Activated T-helper 1 cell treated with anti-CD3 and anti-CD28 coated beads, Interleukin-12 subunit alpha, Interleukin-12 subunit beta, Interleukin-2, Interleukin-4 antibody, amounts not matched to agents 30 ng/mL and 10 ng/mL and 1 ng/mL, durations not matched to agents 14 hours and 24 hours and 36 hours (primary cell): ENCODE data around the gene ZFR. TPM values are rescaled to one million over a fixed set of nuclear protein-coding genes. Genes with fewer than 3 reads are reported as not detected.
"Not testable (repeated sequence)": the region's sequence is repeated elsewhere in the genome, so short reads cannot be mapped to it uniquely, and the experiment has no call there.

Source experiments
- DNase-seq: peaks from one replicate; pipeline ENCODE4 v3.0.0; 2021; ENCODE audit warnings: low spot score
- H3K27ac Mint-ChIP-seq: one replicate; pipeline ENCODE4 v1.8.0; 2021; ENCODE audit warnings: mild to moderate bottlenecking, mixed read lengths
- H3K27me3 Mint-ChIP-seq: one replicate; pipeline ENCODE4 v1.8.0; 2022; ENCODE audit warnings: mild to moderate bottlenecking, moderate library complexity, mixed read lengths; ENCODE audit not compliant: insufficient read depth
- H3K36me3 Mint-ChIP-seq: one replicate; pipeline ENCODE4 v1.8.0; 2021; ENCODE audit warnings: low read depth, mixed read lengths
- H3K4me1 Mint-ChIP-seq: one replicate; pipeline ENCODE4 v1.8.0; 2021; ENCODE audit warnings: low read depth, mixed read lengths
- H3K4me3 Mint-ChIP-seq: one replicate; pipeline ENCODE4 v1.8.0; 2021; ENCODE audit warnings: mild to moderate bottlenecking, moderate library complexity, mixed read lengths
- H3K9me3 Mint-ChIP-seq: one replicate; pipeline ENCODE4 v1.8.0; 2021; ENCODE audit warnings: mixed read lengths
- intact Hi-C: fragments of 100-400 bp; cut with micrococcal nuclease; formaldehyde crosslinking; loops from one replicate; pipeline ENCODE4 v1.15.1; 2024
- total RNA-seq: library from RNA; stranded (reverse); gene quantifications from 2 replicates; pipeline ENCODE4 v1.2.3, GENCODE V29; 2022

The ZFR gene
- total RNA-seq, 1 donor from 2014 or later, result 70.8 TPM

GRCh38 chr5:32331935-32332274 is 112.6 kb downstream of the ZFR start:
- no peak overlapping the region for H3K27ac Mint-ChIP-seq

GRCh38 chr5:32331217-32331934 is 113.2 kb downstream of the ZFR start:
- no peak for DNase-seq
- intact Hi-C loops, result no loop called here
- H3K27ac Mint-ChIP-seq, result no peak overlapping the region
- no peaks in the 10 kb centered on the region for H3K36me3 Mint-ChIP-seq
- H3K9me3 Mint-ChIP-seq, result no peaks in the 10 kb centered on the region
- peaks cover 4% of the 10 kb centered on the region for H3K4me1 Mint-ChIP-seq
- H3K4me3 Mint-ChIP-seq, result no peak overlapping the region
- H3K27me3 Mint-ChIP-seq, result peaks cover 2% of the 10 kb centered on the region

More at GRCh38 chr5:32331935-32332274, 112.6 kb downstream of the ZFR start:
- Mint-ChIP-seq H3K4me3 (no peak overlapping the region), H3K9me3 (no peaks in the 10 kb centered on the region), H3K27me3 (peaks cover 2% of the 10 kb centered on the region), H3K36me3 (no peaks in the 10 kb centered on the region), H3K4me1 (peaks cover 4% of the 10 kb centered on the region)
- DNase-seq, result no peak
- intact Hi-C loops, result no loop called here

- no peak for DNase-seq
- Mint-ChIP-seq H3K36me3 (no peaks in the 10 kb centered on the region), H3K4me3 (no peak overlapping the region), H3K27ac (no peak overlapping the region), H3K9me3 (no peaks in the 10 kb centered on the region), H3K4me1 (peaks cover 4% of the 10 kb centered on the region), H3K27me3 (no peaks in the 10 kb centered on the region)
- intact Hi-C loops, result no loop called here
These were observed 114.2 kb downstream of the ZFR start for GRCh38 chr5:32330126-32330971.

GRCh38 chr5:32329395-32329834 is 115.1 kb downstream of the ZFR start:
- H3K27me3 Mint-ChIP-seq, result no peaks in the 10 kb centered on the region
- peak; percentile 40 for DNase-seq
- intact Hi-C loops, result loop anchor here (1.0 to 5.0 kb wide), 5 partner anchors 49 to 284 kb away; no protein-coding TSS in a partner anchor
- no peak overlapping the region for H3K4me3 Mint-ChIP-seq
- H3K27ac Mint-ChIP-seq, result no peak overlapping the region
- H3K9me3 Mint-ChIP-seq, result no peaks in the 10 kb centered on the region
- peaks cover 4% of the 10 kb centered on the region for H3K4me1 Mint-ChIP-seq
- no peaks in the 10 kb centered on the region for H3K36me3 Mint-ChIP-seq

- Mint-ChIP-seq H3K4me1 (peaks cover 4% of the 10 kb centered on the region), H3K27ac (no peak overlapping the region), H3K9me3 (peaks cover 6% of the 10 kb centered on the region), H3K27me3 (no peaks in the 10 kb centered on the region), H3K36me3 (peaks cover 3% of the 10 kb centered on the region), H3K4me3 (no peak overlapping the region)
- DNase-seq, result no peak
- intact Hi-C loops, result loop anchor here (5.0 kb wide), 1 partner anchor 219 kb away; no protein-coding TSS in a partner anchor
These were observed 118.2 kb downstream of the ZFR start for GRCh38 chr5:32326216-32326772.

GRCh38 chr5:32325616-32326015 is 118.9 kb downstream of the ZFR start:
- Mint-ChIP-seq H3K27ac (no peak overlapping the region), H3K27me3 (no peaks in the 10 kb centered on the region), H3K9me3 (peaks cover 6% of the 10 kb centered on the region), H3K4me3 (no peak overlapping the region), H3K36me3 (peaks cover 3% of the 10 kb centered on the region), H3K4me1 (peaks cover 4% of the 10 kb centered on the region)
- no peak for DNase-seq
- intact Hi-C loops, result loop anchor here (5.0 kb wide), 1 partner anchor 218 kb away; no protein-coding TSS in a partner anchor

- H3K27me3 Mint-ChIP-seq, result no peaks in the 10 kb centered on the region
- H3K4me3 Mint-ChIP-seq, result no peak overlapping the region
- no peak for DNase-seq
- intact Hi-C loops, result loop anchor here (5.0 kb wide), 1 partner anchor 218 kb away; no protein-coding TSS in a partner anchor
- H3K4me1 Mint-ChIP-seq, result peaks cover 4% of the 10 kb centered on the region
- H3K9me3 Mint-ChIP-seq, result peaks cover 6% of the 10 kb centered on the region
- H3K27ac Mint-ChIP-seq, result no peak overlapping the region
- H3K36me3 Mint-ChIP-seq, result peaks cover 3% of the 10 kb centered on the region
These were observed 119.5 kb downstream of the ZFR start for GRCh38 chr5:32325062-32325461.

GRCh38 chr5:32323741-32324140 is 120.8 kb downstream of the ZFR start:
- H3K4me3 Mint-ChIP-seq, result no peak overlapping the region
- H3K9me3 Mint-ChIP-seq, result peaks cover 6% of the 10 kb centered on the region
- DNase-seq, result no peak
- no peaks in the 10 kb centered on the region for H3K4me1 Mint-ChIP-seq
- H3K27ac Mint-ChIP-seq, result peak overlapping the region; percentile 36
- intact Hi-C loops, result no loop called here
- H3K27me3 Mint-ChIP-seq, result no peaks in the 10 kb centered on the region
- H3K36me3 Mint-ChIP-seq, result peaks cover 3% of the 10 kb centered on the region

- Mint-ChIP-seq H3K4me1 (no peaks in the 10 kb centered on the region), H3K4me3 (no peak overlapping the region), H3K9me3 (peaks cover 6% of the 10 kb centered on the region), H3K27ac (no peak overlapping the region), H3K36me3 (peaks cover 3% of the 10 kb centered on the region), H3K27me3 (no peaks in the 10 kb centered on the region)
- DNase-seq, result no peak
- intact Hi-C loops, result no loop called here
These were observed 121.7 kb downstream of the ZFR start for GRCh38 chr5:32322882-32323281.

GRCh38 chr5:32321787-32322186 is 122.8 kb downstream of the ZFR start:
- H3K27me3 Mint-ChIP-seq, H3K4me3 Mint-ChIP-seq, DNase-seq, H3K27ac Mint-ChIP-seq, H3K9me3 Mint-ChIP-seq, H3K4me1 Mint-ChIP-seq, intact Hi-C loops, H3K36me3 Mint-ChIP-seq: not testable (repeated sequence)

GRCh38 chr5:32320576-32320975 is 124.0 kb downstream of the ZFR start:
- Mint-ChIP-seq H3K27ac (no peak overlapping the region), H3K36me3 (peaks cover 3% of the 10 kb centered on the region), H3K4me1 (no peaks in the 10 kb centered on the region)

GRCh38 chr5:32319926-32320543 is 124.5 kb downstream of the ZFR start:
- peaks cover 3% of the 10 kb centered on the region for H3K36me3 Mint-ChIP-seq
- no peaks in the 10 kb centered on the region for H3K4me1 Mint-ChIP-seq
- no peak for DNase-seq
- H3K27ac Mint-ChIP-seq, result no peak overlapping the region
- H3K4me3 Mint-ChIP-seq, result no peak overlapping the region
- intact Hi-C loops, result no loop called here
- H3K9me3 Mint-ChIP-seq, result peaks cover 6% of the 10 kb centered on the region
- no peaks in the 10 kb centered on the region for H3K27me3 Mint-ChIP-seq

More at GRCh38 chr5:32320576-32320975, 124.0 kb downstream of the ZFR start:
- Mint-ChIP-seq H3K4me3 (no peak overlapping the region), H3K9me3 (peaks cover 6% of the 10 kb centered on the region), H3K27me3 (no peaks in the 10 kb centered on the region)
- intact Hi-C loops, result no loop called here
- DNase-seq, result no peak
